ENCODE data around the gene NEK5. TPM values are rescaled to one million over a fixed set of nuclear protein-coding genes. Genes with fewer than 3 reads are reported as not detected.

NEK5 gene
- polyA plus RNA-seq, 3 donors, result 0.07 TPM; not detected in 2

DNA sequence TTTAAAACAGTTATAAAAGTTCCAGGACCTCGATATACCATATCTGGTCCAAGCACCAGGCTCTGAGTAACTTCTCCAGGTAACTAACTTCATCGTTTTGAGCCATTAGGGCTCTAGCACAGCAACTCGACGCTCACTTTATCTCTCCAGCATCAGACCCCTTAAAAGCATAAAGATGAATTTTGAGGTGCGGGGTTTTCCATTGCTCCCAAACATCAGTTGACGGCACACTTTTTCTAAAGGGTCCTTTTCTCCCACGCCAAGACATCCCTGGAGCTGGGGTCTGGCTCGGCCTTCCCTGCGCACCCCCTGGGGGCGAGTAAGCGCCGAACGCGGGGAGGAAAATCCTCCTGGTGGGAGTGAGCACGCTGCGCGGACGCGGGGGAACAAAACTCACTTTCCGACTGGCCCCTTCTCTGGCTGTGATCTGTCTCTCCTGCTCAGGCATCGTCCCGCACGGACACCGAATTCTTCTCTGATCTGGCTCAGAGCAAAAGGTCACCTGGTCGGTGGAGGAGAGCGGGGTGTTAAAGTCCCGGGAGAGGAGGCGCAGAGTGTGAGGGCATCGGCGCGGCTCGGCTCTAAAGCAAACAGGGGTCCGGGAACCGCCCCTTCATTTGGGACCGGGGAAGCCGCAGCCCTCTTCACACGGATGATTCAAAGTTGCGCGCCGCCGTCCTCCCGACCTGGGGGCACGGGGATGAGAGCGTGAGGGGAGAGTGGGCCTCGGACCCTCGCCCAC is 117.8 kb downstream of the NEK5 start, which contains the start of gene ATP7B:
TSS of gene ATP7B (minus strand) at position 561 of the 742 bp plus-strand sequence. CDS start at position 448, 113 bp downstream.
- Mint-ChIP-seq H3K4me3 (peak within 1 kb of the TSS; percentile 95 to 99), H3K27ac (peak within 1 kb of the TSS; percentile 90 to 98 (median 95)), H3K9me3 (peaks cover 0 to 5% (median 0%) of the 10 kb centered on the region in 7 donors), H3K4me1 (peaks cover 24% of the 10 kb centered on the region), H3K27me3 (ENCODE audit: low read depth in 3 of 3) (peaks cover 26 to 42% (median 33%) of the 10 kb centered on the region in 3 donors), H3K36me3 (peaks cover 6 to 8% of the 10 kb centered on the region in 2 donors)
- Histone ChIP-seq H3K27me3 (ENCODE audit: control insufficient read depth in 2 of 2, insufficient read depth in 2 of 2, low read length in 2 of 2) (peaks cover 22 to 33% of the 10 kb centered on the region in 2 donors), H3K79me2 (ENCODE audit: insufficient read depth, low read length) (peaks cover 37% of the 10 kb centered on the region), H3K36me3 (replicated peaks in 1 of 2; ENCODE audit: control insufficient read depth in 1 of 2, insufficient read depth in 2 of 2, low read length in 2 of 2) (no peaks in the 10 kb centered on the region), H3K4me3 (replicated peaks in 1 of 3; ENCODE audit: low read depth in 2 of 3, low read length in 3 of 3) (peak within 1 kb of the TSS; percentile 74 to 97 (median 87)), H3K9me3 (replicated peaks in 1 of 2; ENCODE audit: control insufficient read depth in 1 of 2, insufficient read depth in 1 of 2, low read length in 2 of 2) (peaks cover 0 to 5% of the 10 kb centered on the region in 2 donors), H3K9ac (ENCODE audit: insufficient read depth, low read length, poor library complexity, severe bottlenecking) (peak within 1 kb of the TSS; percentile 72), H3K4me2 (replicated peaks; ENCODE audit: extremely low read depth, low read length, poor library complexity, severe bottlenecking) (peak within 1 kb of the TSS; percentile 98), H4K20me1 (ENCODE audit: insufficient read depth, low read length) (no peaks in the 10 kb centered on the region), H2AFZ (ENCODE audit: insufficient read depth, low read depth, low read length, poor library complexity, severe bottlenecking) (peak within 1 kb of the TSS; percentile 97), H3K27ac (ENCODE audit: low read depth in 1 of 2, low read length in 2 of 2) (peak within 1 kb of the TSS; percentile 24 to 86), H3K4me1 (ENCODE audit: control insufficient read depth in 1 of 2, insufficient read depth in 2 of 2, low read length in 2 of 2) (peaks cover 16 to 24% of the 10 kb centered on the region in 2 donors)
- peak in 2 of 3 donors; percentile 2 to 9 for DNase-seq
- WGBS (ENCODE audit: insufficient coverage), result under 1% methylated on average over 39 of the region's 46 CpGs
- intact Hi-C loops (cut with micrococcal nuclease), result loop anchor here (5.0 to 10.0 kb wide), 4 partner anchors 186 to 559 kb away; partner anchors contain the start of genes CKAP2 (in 1 of the 2), INTS6 (in 1 of the 2) and VPS36 (in 1 of the 2)
- no peak for TF ChIP-seq CTCF (IDR thresholded peaks at IDR 0.05)

DNA sequence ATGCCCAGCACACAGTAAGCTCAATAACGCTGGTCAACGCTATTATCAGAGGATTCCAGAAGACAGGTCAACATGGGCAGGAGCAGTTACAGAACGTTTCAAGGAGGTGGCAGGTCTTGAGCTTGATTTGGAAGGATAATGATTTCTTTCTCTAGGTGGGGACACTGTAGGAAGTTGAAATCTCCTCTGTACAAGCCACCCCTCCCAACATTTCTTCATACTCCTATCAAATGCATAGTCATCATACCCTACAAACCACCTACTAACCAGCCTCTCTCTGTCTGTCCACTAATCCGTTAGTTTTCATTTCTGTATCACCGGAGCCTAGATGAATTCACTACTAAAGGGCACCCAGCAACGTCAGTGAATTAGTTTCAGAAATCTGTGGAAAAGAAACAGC is 118.9 kb downstream of the NEK5 start:
- Histone ChIP-seq H3K9ac (ENCODE audit: insufficient read depth, low read length, poor library complexity, severe bottlenecking) (no peak overlapping the region), H2AFZ (ENCODE audit: insufficient read depth, low read depth, low read length, poor library complexity, severe bottlenecking) (no peak overlapping the region), H3K9me3 (replicated peaks in 1 of 2; ENCODE audit: control insufficient read depth in 1 of 2, insufficient read depth in 1 of 2, low read length in 2 of 2) (peaks cover 0 to 5% of the 10 kb centered on the region in 2 donors), H3K79me2 (ENCODE audit: insufficient read depth, low read length) (peaks cover 27% of the 10 kb centered on the region), H3K4me1 (ENCODE audit: control insufficient read depth in 1 of 2, insufficient read depth in 2 of 2, low read length in 2 of 2) (peaks cover 16 to 24% of the 10 kb centered on the region in 2 donors), H4K20me1 (ENCODE audit: insufficient read depth, low read length) (no peaks in the 10 kb centered on the region), H3K27ac (ENCODE audit: low read depth in 1 of 2, low read length in 2 of 2) (no peak overlapping the region), H3K4me3 (replicated peaks in 1 of 3; ENCODE audit: low read depth in 2 of 3, low read length in 3 of 3) (no peak overlapping the region), H3K27me3 (ENCODE audit: control insufficient read depth in 2 of 2, insufficient read depth in 2 of 2, low read length in 2 of 2) (peaks cover 22 to 33% of the 10 kb centered on the region in 2 donors), H3K4me2 (replicated peaks; ENCODE audit: extremely low read depth, low read length, poor library complexity, severe bottlenecking) (no peak overlapping the region), H3K36me3 (replicated peaks in 1 of 2; ENCODE audit: control insufficient read depth in 1 of 2, insufficient read depth in 2 of 2, low read length in 2 of 2) (no peaks in the 10 kb centered on the region)
- peaks cover 0 to 4% of the 10 kb centered on the region in 2 donors for H3K36me3 Mint-ChIP-seq
- peaks cover 0 to 5% (median 0%) of the 10 kb centered on the region in 7 donors for H3K9me3 Mint-ChIP-seq
- peaks cover 22% of the 10 kb centered on the region for H3K4me1 Mint-ChIP-seq
- H3K4me3 Mint-ChIP-seq, result peak overlapping the region in 1 of 2 donors; percentile 70
- TF ChIP-seq CTCF (IDR thresholded peaks at IDR 0.05), result no peak
- WGBS (ENCODE audit: insufficient coverage), result 67% methylated on average over 3 of the region's 6 CpGs
- intact Hi-C loops (cut with micrococcal nuclease), result loop anchor here (5.0 to 10.0 kb wide), 5 partner anchors 115 to 558 kb away; partner anchors contain the start of genes CKAP2 (in 1 of the 2), INTS6 (in 1 of the 2), NEK5 (in 1 of the 2) and VPS36 (in 1 of the 2)
- H3K27ac Mint-ChIP-seq, result no peak overlapping the region
- no peak for DNase-seq
- H3K27me3 Mint-ChIP-seq (ENCODE audit: low read depth in 3 of 3), result peaks cover 28 to 42% (median 33%) of the 10 kb centered on the region in 3 donors
